Body of pancreas (tissue), 4 donors: ENCODE data around the gene HACD1. TPM values are rescaled to one million over a fixed set of nuclear protein-coding genes. Genes with fewer than 3 reads are reported as not detected.
A peak's percentile ranks its signal among the peaks of the same experiment; 100 is the strongest.

Source experiments
- ATAC-seq: fragments of 150-250 bp; one replicate; pipeline ENCODE4 v1.9.1; 2016
- DNase-seq, 4 donors: peaks; one replicate each; pipeline ENCODE4 v3.0.0-alpha.2; 2019
- H3K27ac ChIP-seq, 4 donors: fragments of 200-600 bp; sonication (generic); 1 replicate in 3 of 4; 2 replicates in 1 of 4; pipeline versions ENCODE4 v1.5.1 to v1.6.1; 2016 to 2019; ENCODE audit warnings: mild to moderate bottlenecking in 1 of 4, mixed read lengths in 1 of 4, moderate library complexity in 1 of 4
- H3K27me3 ChIP-seq, 2 donors: fragments of 200-600 bp; sonication (generic); one replicate each; pipeline ENCODE4 v1.6.0; 2016; ENCODE audit warnings: mild to moderate bottlenecking in 1 of 2
- H3K36me3 ChIP-seq, 2 donors: fragments of 200-600 bp; sonication (generic); replicated peaks in 1 of 2; 2 replicates each; pipeline ENCODE4 v1.5.1; 2016; ENCODE audit warnings: low read depth in 2 of 2; ENCODE audit not compliant: insufficient read depth in 1 of 2
- H3K4me1 ChIP-seq: fragments of 200-600 bp; sonication (generic); one replicate; pipeline ENCODE4 v1.6.0; 2016
- H3K4me3 ChIP-seq, 2 donors: fragments of 200-600 bp; sonication (generic); 1 replicate in 1 of 2; 2 replicates in 1 of 2; pipeline ENCODE4 v1.5.1; 2016 to 2019
- H3K9me3 ChIP-seq, 3 donors: fragments of 200-600 bp; sonication (generic); 1 replicate in 2 of 3; 2 replicates in 1 of 3; pipeline ENCODE4 v1.5.1; 2016
- POLR2A ChIP-seq, 3 donors: fragments of 450-650 bp; IDR thresholded peaks; one replicate each; pipeline ENCODE4 v1.6.1; 2016; ENCODE audit warnings: antibody characterized with exemption in 3 of 3, mild to moderate bottlenecking in 2 of 3
- WGBS, 2 donors: methylation state at CpG; one replicate each; pipeline ENCODE4 v1.1.5; 2017; 5-methylcytosine and 5-hydroxymethylcytosine counted together
- intact Hi-C: fragments of 100-400 bp; cut with DNase I; formaldehyde crosslinking; loops from one replicate; pipeline ENCODE4 v1.15.1; 2023
- total RNA-seq, 2 donors: library from RNA; depleted of rRNA; stranded (reverse); fragments of >200 nt; gene quantifications; one replicate each; pipeline ENCODE4 v1.1.0, GENCODE V29; 2016
- TF ChIP-seq, protein P1 (sequence below), 7 experiments: fragments of 450-650 bp in 4 of 7; fragments of 200-600 bp in 3 of 7; sonication (generic) in 3 of 7; IDR thresholded peaks; one replicate each; pipeline ENCODE4 v1.5.1; 2016 to 2019; ENCODE audit warnings: antibody characterized with exemption in 7 of 7

Gene HACD1, protein sequence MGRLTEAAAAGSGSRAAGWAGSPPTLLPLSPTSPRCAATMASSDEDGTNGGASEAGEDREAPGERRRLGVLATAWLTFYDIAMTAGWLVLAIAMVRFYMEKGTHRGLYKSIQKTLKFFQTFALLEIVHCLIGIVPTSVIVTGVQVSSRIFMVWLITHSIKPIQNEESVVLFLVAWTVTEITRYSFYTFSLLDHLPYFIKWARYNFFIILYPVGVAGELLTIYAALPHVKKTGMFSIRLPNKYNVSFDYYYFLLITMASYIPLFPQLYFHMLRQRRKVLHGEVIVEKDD
- total RNA-seq, result 1 to 10 TPM; 1.0 to 4.9 TPM

DNA sequence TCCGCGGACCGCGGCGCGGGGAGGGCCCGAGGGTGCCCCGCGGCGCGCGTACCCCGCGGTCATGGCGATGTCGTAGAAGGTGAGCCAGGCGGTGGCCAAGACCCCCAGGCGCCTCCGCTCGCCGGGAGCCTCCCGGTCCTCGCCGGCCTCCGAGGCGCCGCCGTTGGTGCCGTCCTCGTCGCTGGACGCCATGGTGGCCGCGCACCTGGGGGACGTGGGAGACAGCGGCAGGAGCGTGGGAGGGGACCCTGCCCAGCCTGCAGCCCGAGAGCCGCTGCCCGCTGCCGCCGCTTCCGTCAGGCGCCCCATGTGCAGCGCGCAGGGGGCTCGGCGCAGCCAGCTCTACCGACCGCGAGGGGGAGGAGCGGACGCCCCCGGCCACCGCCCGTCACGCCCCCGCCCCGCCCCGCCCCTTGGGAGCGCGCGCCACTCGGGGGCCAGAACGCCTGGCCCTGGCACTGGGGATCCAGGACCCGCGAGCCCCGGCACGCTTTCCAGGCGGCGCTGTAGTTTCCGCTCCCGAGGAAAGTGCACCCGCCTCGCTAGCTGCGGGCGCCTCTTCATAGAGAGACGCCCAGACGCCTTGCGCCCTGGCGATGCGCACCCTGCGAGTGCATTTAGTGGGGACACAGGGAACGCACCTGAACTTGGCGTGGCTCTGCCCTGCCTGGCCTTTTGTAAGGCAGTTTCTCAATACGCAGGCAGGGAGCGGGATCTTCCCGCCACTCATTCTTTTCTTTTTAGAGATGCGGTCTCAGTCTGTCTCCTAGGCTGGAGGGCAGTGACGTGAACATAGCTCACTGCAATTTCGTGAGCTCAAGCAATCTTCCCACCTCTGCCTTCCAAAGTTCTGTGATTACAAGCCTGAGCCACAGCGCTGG is at the start of gene HACD1:
Gene HACD1 (minus strand): TSS at position 344 of the 881 bp plus-strand sequence. CDS start 35 bp downstream, at position 309.
- DNase-seq, result peak; percentile 47 to 78 (median 63)
- intact Hi-C loops, result no loop called here
- ATAC-seq, result peak; percentile 63
- Histone ChIP-seq H3K4me3 (peak within 1 kb of the TSS; percentile 41 to 55), H3K4me1 (peaks cover 10% of the 10 kb centered on the region), H3K9me3 (no peaks in the 10 kb centered on the region), H3K27me3 (no peaks in the 10 kb centered on the region), H3K27ac (peak within 1 kb of the TSS; percentile 54 to 89 (median 78)), H3K36me3 (no peaks in the 10 kb centered on the region)
- 0 to 2% methylated on average over 9 to 62 of the region's 92 CpGs for WGBS, 2 donors
- TF ChIP-seq POLR2A (IDR thresholded peaks at IDR 0.05), result peak; percentile 30 to 58 (median 52)
- TF ChIP-seq, protein P1, sequence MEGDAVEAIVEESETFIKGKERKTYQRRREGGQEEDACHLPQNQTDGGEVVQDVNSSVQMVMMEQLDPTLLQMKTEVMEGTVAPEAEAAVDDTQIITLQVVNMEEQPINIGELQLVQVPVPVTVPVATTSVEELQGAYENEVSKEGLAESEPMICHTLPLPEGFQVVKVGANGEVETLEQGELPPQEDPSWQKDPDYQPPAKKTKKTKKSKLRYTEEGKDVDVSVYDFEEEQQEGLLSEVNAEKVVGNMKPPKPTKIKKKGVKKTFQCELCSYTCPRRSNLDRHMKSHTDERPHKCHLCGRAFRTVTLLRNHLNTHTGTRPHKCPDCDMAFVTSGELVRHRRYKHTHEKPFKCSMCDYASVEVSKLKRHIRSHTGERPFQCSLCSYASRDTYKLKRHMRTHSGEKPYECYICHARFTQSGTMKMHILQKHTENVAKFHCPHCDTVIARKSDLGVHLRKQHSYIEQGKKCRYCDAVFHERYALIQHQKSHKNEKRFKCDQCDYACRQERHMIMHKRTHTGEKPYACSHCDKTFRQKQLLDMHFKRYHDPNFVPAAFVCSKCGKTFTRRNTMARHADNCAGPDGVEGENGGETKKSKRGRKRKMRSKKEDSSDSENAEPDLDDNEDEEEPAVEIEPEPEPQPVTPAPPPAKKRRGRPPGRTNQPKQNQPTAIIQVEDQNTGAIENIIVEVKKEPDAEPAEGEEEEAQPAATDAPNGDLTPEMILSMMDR (IDR thresholded peaks at IDR 0.05), result peak in 2 of 7 experiments; percentile 8 to 9

DNA sequence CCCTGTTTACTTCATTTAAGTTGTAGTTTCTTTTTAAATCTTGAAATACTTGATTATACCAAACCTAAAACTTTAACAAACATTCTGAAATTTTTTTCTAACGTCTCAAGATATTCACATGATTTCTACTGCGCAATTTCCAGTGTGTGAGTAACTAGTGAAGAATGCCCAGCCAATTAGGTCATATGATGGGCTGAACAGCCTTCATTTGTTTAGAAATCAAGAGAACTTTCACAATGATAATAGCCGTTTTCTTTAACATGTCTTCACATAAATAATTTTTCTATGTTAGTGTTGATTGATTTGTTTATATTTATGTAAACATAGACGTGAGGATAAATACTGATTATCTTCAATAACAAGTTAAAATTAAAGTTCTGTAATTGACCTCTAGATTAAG is 48.6 kb upstream of the HACD1 start:
- intact Hi-C loops, result no loop called here

DNA sequence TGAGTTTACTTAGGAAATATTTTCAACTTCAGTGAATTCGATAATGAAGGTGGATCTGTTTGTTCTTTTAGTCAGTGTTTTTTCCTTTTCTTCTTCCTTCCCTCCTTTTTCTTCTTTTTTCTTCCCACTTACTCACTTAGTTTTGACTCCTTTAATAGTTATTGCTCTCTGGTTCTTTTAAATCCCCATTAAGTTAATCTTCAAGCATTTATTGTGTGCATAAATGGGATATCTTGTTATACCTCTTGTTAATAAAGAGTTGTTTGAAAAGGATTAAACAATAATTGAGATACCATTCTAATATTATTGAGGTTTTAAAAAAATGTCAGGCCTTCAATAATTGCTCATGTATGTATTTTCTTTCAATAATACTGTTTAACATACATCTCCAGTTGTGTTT is 46.3 kb upstream of the HACD1 start:
- WGBS, 2 donors, result 81 to 83% methylated on average over 1 of the region's 1 CpG
- intact Hi-C loops, result no loop called here
- Histone ChIP-seq H3K4me3 (no peak overlapping the region), H3K27ac (no peak overlapping the region), H3K27me3 (no peaks in the 10 kb centered on the region), H3K36me3 (no peaks in the 10 kb centered on the region), H3K9me3 (no peaks in the 10 kb centered on the region), H3K4me1 (peaks cover 7% of the 10 kb centered on the region)
- TF ChIP-seq, protein P1 (IDR thresholded peaks at IDR 0.05), result no peak
- TF ChIP-seq POLR2A (IDR thresholded peaks at IDR 0.05), result no peak
- DNase-seq (no peak), ATAC-seq (no peak)

More for the DNA sequence above, 48.6 kb upstream of the HACD1 start:
- Histone ChIP-seq H3K4me1 (peaks cover 8% of the 10 kb centered on the region), H3K27me3 (no peaks in the 10 kb centered on the region), H3K27ac (peak overlapping the region in 1 of 4 donors; percentile 26), H3K9me3 (no peaks in the 10 kb centered on the region), H3K36me3 (no peaks in the 10 kb centered on the region), H3K4me3 (no peak overlapping the region)
- DNase-seq (peak in 1 of 4 donors; percentile 18), ATAC-seq (peak; percentile 58)
- no peak for TF ChIP-seq POLR2A (IDR thresholded peaks at IDR 0.05)
- TF ChIP-seq, protein P1 (IDR thresholded peaks at IDR 0.05), result no peak
- 45 to 63% methylated on average over 4 of the region's 4 CpGs for WGBS, 2 donors

DNA sequence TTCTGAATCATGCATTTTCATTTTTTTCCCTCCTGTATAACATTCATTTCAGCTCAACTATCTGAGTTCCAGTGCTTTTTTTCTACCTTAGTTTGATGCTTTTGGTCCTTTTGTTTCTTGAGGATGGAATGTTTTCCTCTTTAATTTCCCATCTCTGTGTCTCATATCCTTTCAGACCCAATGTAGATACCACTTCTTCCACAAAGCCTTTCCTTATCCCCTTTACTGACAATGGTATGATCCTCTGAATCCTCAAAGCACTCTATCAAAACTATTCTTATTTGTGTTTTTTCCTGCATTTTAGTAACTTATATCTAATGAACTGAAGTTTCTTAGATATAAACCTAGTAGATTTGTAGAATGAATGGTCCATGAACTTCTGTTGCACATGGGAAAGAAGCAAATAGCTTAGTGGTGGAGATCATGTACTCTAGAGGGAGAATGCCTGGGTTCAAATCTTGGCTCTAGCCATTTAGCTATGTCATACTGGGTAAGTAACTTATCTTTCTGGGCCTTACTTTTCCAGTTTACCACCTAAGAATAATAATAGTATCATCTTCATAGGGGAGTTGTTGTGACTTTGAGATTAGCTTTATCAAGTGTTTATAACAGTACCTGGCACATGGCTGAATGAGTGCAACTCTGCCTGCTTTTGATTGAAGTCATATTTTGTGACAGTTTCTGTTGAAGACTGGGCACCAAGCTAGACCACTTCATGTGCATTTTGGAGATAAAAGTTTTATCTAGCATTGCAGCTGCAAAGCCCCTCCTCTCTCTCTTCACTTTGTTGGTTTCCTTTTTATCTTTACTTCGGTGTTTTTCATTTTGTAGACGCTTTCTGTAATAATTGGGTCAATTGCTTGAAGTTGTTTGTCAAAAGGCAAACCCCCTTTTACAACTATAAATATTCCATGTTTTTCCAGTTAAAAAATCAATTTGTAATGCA is 45.3 kb upstream of the HACD1 start:
- no peaks in the 10 kb centered on the region for H3K36me3 ChIP-seq
- WGBS, 2 donors, result 67 to 72% methylated on average over 2 of the region's 2 CpGs
- no peaks in the 10 kb centered on the region for H3K9me3 ChIP-seq
- H3K4me1 ChIP-seq, result peaks cover 6% of the 10 kb centered on the region
- ATAC-seq, result no peak
- no peaks in the 10 kb centered on the region for H3K27me3 ChIP-seq
- TF ChIP-seq POLR2A (IDR thresholded peaks at IDR 0.05), result no peak
- TF ChIP-seq, protein P1 (IDR thresholded peaks at IDR 0.05), result no peak
- intact Hi-C loops, result no loop called here
- H3K27ac ChIP-seq, result no peak overlapping the region
- no peak overlapping the region for H3K4me3 ChIP-seq
- DNase-seq, result no peak
